AML-193 (cell line): Measurements from ENCODE around the gene ZKSCAN5.
"Not testable (repeated sequence)": the region's sequence is repeated elsewhere in the genome, so short reads cannot be mapped to it uniquely, and the experiment has no call there.

Source experiments
- DNase-seq, 2 experiments: peaks; one replicate each; lab custom pipeline; 2025; lab: John Stamatoyannopoulos, UW

Gene ZKSCAN5

GRCh38 chr7:99551767-99552463 is 47.5 kb downstream of the ZKSCAN5 start, which contains the start of gene FAM200A:
Gene FAM200A, minus strand, starts transcription at chr7:99552114. Its CDS starts 3,707 bp downstream, at chr7:99548407.
- DNase-seq = peak; percentile 61

GRCh38 chr7:99553039-99553438 is 48.6 kb downstream of the ZKSCAN5 start:
- DNase-seq = no peak

- no peak for DNase-seq
Measured at GRCh38 chr7:99554939-99555338, 50.5 kb downstream of the ZKSCAN5 start.

GRCh38 chr7:99557196-99557607 is 52.7 kb downstream of the ZKSCAN5 start:
- DNase-seq = no peak

- DNase-seq = no peak
Measured at GRCh38 chr7:99557940-99558305, 53.5 kb downstream of the ZKSCAN5 start.

- peak; percentile 61 to 73 for DNase-seq
Measured at GRCh38 chr7:99558306-99559174, 54.1 kb downstream of the ZKSCAN5 start, which contains the start of gene ZNF655. Gene ZNF655, plus strand, starts transcription at chr7:99558642. Its CDS starts 1,918 bp downstream, at chr7:99560560.

GRCh38 chr7:99559175-99559915 is 54.9 kb downstream of the ZKSCAN5 start:
- no peak for DNase-seq

GRCh38 chr7:99560834-99561736 is 56.6 kb downstream of the ZKSCAN5 start:
- DNase-seq = no peak

- DNase-seq = no peak
Measured at GRCh38 chr7:99561737-99562051, 57.2 kb downstream of the ZKSCAN5 start.

GRCh38 chr7:99562114-99562784 is 57.8 kb downstream of the ZKSCAN5 start:
- DNase-seq = no peak

- no peak for DNase-seq
Measured at GRCh38 chr7:99562832-99563231, 58.4 kb downstream of the ZKSCAN5 start.

GRCh38 chr7:99563650-99564049 is 59.2 kb downstream of the ZKSCAN5 start:
- DNase-seq = no peak

GRCh38 chr7:99568770-99569169 is 64.3 kb downstream of the ZKSCAN5 start:
- DNase-seq = not testable (repeated sequence)

- DNase-seq = no peak
Measured at GRCh38 chr7:99571768-99572167, 67.3 kb downstream of the ZKSCAN5 start.

GRCh38 chr7:99573257-99573656 is 68.8 kb downstream of the ZKSCAN5 start:
- DNase-seq = no peak

- DNase-seq = no peak
Measured at GRCh38 chr7:99576251-99576650, 71.8 kb downstream of the ZKSCAN5 start.

- no peak for DNase-seq
Measured at GRCh38 chr7:99579281-99579955, 75.0 kb downstream of the ZKSCAN5 start.

GRCh38 chr7:99579956-99580777 is 75.7 kb downstream of the ZKSCAN5 start:
- no peak for DNase-seq

- not testable (repeated sequence) for DNase-seq
Measured at GRCh38 chr7:99580778-99581332, 76.4 kb downstream of the ZKSCAN5 start.
